Stimulated activated CD4-positive, alpha-beta T cell treated with anti-CD3 and anti-CD28 coated beads, Interleukin-2, amount 100 ng/mL, for 48 hours (primary cell): Measurements from ENCODE around the gene KRTAP26-1.

Experiments
- DNase-seq, 2 donors: peaks; one replicate each; pipeline ENCODE4 v3.0.0-alpha.2; 2020

KRTAP26-1 gene

GRCh38 chr21:30269803-30270530 is 50.1 kb downstream of the KRTAP26-1 start:
- DNase-seq, result no peak
